ENCODE results near the gene SEMA4A. TPM values are rescaled to one million over a fixed set of nuclear protein-coding genes. Genes with fewer than 3 reads are reported as not detected.
"Not testable (repeated sequence)": the region's sequence is repeated elsewhere in the genome, so short reads cannot be mapped to it uniquely, and the experiment has no call there.

Gene SEMA4A
- polyA plus RNA-seq, 1 of the 3 experiments (the other 2 are of a cell fraction): 1.3 TPM

DNA sequence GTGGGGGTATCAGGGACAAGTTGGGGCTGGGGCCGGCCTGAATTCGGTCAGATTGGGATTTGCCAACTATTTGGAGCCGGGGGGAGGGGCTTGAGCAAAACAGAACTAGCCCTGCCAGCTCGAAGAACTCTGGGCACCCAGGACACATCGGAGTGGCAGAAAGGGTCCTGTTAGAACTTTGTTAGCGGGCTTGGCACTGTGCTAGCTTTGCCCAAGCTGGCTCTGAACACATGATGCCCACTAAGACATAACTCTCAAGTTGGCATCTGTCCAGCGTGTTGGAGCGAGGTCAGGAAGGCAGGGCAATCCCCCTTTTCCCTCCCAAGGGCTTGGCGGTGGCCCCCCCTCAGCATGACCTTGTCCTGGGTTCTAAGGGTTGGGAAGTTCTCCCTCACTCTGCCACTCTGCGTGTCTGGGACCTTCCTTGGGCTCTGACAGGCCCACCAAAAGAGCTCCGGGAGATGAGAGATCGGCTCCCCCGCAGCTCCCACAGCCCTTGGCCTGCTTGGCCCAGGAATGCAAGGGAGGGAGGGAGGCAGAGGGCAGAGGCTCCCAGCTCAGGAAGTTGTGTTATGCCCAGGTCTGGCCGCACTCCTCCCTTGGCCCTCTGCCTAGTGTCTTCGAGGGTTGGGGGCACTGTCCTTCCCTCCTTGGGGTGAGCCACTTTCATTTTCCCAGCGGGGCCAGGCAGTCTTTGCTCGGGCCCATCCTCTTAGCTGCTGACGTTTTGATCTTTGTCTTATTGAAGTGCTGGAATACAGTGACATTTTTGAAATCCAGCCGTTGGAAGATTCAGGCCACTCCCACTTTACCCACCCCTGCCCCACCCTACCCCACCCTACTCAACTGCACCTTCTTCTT is 37.6 kb upstream of the SEMA4A start:
- Histone ChIP-seq H3K4me2 (peak overlapping the region; percentile 95), H3K27ac (ENCODE audit: low read depth in 2 of 2, low read length in 1 of 2) (peak overlapping the region; percentile 80 to 100), H2AFZ (ENCODE audit: low read depth) (no peak overlapping the region), H4K20me1 (ENCODE audit: insufficient read depth) (peaks cover 62% of the 10 kb centered on the region), H3K9ac (peak overlapping the region; percentile 100), H3K4me1 (ENCODE audit: control insufficient read depth in 1 of 2, insufficient read depth in 2 of 2, low read depth in 1 of 2, low read length in 1 of 2) (peaks cover 39 to 52% of the 10 kb centered on the region in 2 experiments; a peak in 3 of 4 replicates), H3F3A (replicated peaks; ENCODE audit: insufficient read depth) (peaks cover 55% of the 10 kb centered on the region), H3K4me3 (ENCODE audit: low read depth in 2 of 2, low read length in 1 of 2) (peak overlapping the region; percentile 74 to 94), H3K36me3 (replicated peaks in 1 of 2; ENCODE audit: control insufficient read depth in 1 of 2, insufficient read depth in 2 of 2, low read length in 1 of 2) (peaks cover 0 to 43% of the 10 kb centered on the region in 2 experiments), H3K79me2 (ENCODE audit: insufficient read depth) (peaks cover 70% of the 10 kb centered on the region), H3K9me3 (no peaks in the 10 kb centered on the region), H3K27me3 (ENCODE audit: insufficient read depth) (no peaks in the 10 kb centered on the region), H3K9me2 (no peaks in the 10 kb centered on the region)
- ChIA-PET POLR2A (interaction anchor here (0.9 to 1.4 kb wide), 2 partner anchors 9 to 13 kb away, joined by 3 to 4 read pairs; no protein-coding TSS in a partner anchor), CTCF (interaction anchor here (1.0 to 40.5 kb wide), 5 partner anchors 10 to 178 kb away, joined by 3 to 1559 read pairs (median 8); partner anchors contain the start of gene MEX3A)
- DNase-seq: peak; percentile 64
- WGBS (ENCODE audit: low lambda C conversion rate): under 1% methylated on average over 19 of the region's 19 CpGs
- TF ChIP-seq NFIC (IDR thresholded peaks at IDR 0.05; ENCODE audit: borderline replicate concordance) (peak; percentile 66), NRF1 (IDR thresholded peaks at IDR 0.05; ENCODE audit: low read depth, low read length) (no peak), ELF1 (IDR thresholded peaks at IDR 0.05) (0 out of 2 replicates have a peak, but pooled peaks have one; percentile 2), RAD21 (IDR thresholded peaks at IDR 0.05; ENCODE audit: low read length) (no peak), TAF1 (IDR thresholded peaks at IDR 0.05; ENCODE audit: borderline replicate concordance, low read depth, low read length) (no peak), SMC3 (IDR thresholded peaks at IDR 0.05; ENCODE audit: low read depth, low read length) (no peak), GATA2 (CRISPR knock-in tag; IDR thresholded peaks at IDR 0.05) (no peak), RXRA (IDR thresholded peaks at IDR 0.05; ENCODE audit: borderline replicate concordance, low read depth) (peak; percentile 50; the same call in 1 of the 2 replicates), FOXM1 (IDR thresholded peaks at IDR 0.05; ENCODE audit: low read depth) (no peak), SIN3A (IDR thresholded peaks at IDR 0.05; ENCODE audit: borderline replicate concordance, low read depth, low read length) (0 out of 2 replicates have a peak, but pooled peaks have one; percentile 7), TEAD4 (IDR thresholded peaks at IDR 0.05; ENCODE audit: borderline replicate concordance, insufficient read depth) (0 out of 2 replicates have a peak, but pooled peaks have one; percentile 35), EP300 (IDR thresholded peaks at IDR 0.05; ENCODE audit: borderline replicate concordance in 1 of 2, low read depth in 1 of 2, low read length in 1 of 2) (no peak), POLR2AphosphoS5 (IDR thresholded peaks at IDR 0.05; ENCODE audit: low read depth, low read length) (peak; percentile 10; the same call in 1 of the 2 replicates), MEF2A (IDR thresholded peaks at IDR 0.05; ENCODE audit: borderline replicate concordance, low read depth) (no peak), YY1 (IDR thresholded peaks at IDR 0.05; ENCODE audit: low read depth) (no peak), GABPA (IDR thresholded peaks at IDR 0.05; ENCODE audit: low read depth) (no peak)
- TF ChIP-seq, protein P1, sequence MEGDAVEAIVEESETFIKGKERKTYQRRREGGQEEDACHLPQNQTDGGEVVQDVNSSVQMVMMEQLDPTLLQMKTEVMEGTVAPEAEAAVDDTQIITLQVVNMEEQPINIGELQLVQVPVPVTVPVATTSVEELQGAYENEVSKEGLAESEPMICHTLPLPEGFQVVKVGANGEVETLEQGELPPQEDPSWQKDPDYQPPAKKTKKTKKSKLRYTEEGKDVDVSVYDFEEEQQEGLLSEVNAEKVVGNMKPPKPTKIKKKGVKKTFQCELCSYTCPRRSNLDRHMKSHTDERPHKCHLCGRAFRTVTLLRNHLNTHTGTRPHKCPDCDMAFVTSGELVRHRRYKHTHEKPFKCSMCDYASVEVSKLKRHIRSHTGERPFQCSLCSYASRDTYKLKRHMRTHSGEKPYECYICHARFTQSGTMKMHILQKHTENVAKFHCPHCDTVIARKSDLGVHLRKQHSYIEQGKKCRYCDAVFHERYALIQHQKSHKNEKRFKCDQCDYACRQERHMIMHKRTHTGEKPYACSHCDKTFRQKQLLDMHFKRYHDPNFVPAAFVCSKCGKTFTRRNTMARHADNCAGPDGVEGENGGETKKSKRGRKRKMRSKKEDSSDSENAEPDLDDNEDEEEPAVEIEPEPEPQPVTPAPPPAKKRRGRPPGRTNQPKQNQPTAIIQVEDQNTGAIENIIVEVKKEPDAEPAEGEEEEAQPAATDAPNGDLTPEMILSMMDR (IDR thresholded peaks at IDR 0.05): no peak
- TF ChIP-seq, protein P2, sequence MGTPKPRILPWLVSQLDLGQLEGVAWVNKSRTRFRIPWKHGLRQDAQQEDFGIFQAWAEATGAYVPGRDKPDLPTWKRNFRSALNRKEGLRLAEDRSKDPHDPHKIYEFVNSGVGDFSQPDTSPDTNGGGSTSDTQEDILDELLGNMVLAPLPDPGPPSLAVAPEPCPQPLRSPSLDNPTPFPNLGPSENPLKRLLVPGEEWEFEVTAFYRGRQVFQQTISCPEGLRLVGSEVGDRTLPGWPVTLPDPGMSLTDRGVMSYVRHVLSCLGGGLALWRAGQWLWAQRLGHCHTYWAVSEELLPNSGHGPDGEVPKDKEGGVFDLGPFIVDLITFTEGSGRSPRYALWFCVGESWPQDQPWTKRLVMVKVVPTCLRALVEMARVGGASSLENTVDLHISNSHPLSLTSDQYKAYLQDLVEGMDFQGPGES (IDR thresholded peaks at IDR 0.05; ENCODE audit: low read depth, low read length): no peak
- TF ChIP-seq, protein P3, sequence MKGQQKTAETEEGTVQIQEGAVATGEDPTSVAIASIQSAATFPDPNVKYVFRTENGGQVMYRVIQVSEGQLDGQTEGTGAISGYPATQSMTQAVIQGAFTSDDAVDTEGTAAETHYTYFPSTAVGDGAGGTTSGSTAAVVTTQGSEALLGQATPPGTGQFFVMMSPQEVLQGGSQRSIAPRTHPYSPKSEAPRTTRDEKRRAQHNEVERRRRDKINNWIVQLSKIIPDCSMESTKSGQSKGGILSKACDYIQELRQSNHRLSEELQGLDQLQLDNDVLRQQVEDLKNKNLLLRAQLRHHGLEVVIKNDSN (IDR thresholded peaks at IDR 0.05; ENCODE audit: borderline replicate concordance, low read depth): no peak

DNA sequence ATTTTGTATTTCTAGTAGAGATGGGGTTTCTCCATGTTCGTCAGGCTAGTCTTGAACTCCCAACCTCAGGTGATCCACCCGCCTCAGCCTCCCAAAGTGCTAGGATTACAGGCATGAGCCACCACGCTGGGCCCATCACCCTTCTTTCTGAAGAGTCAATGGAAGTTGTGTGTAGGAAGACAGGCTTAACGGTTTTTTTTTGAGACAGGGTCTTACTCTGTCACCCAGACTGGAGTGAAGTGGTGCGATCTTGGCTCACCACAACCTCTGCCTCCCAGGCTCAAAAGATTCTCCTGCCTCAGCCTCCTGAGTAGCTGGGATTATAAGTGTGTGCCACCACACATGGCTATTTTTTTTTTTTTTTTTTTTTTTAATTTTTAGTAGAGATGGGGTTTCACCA is 36.7 kb upstream of the SEMA4A start:
- H3K9me2 ChIP-seq; DNase-seq; H2AFZ ChIP-seq (ENCODE audit: low read depth); H3K9me3 ChIP-seq; H3K27me3 ChIP-seq (ENCODE audit: insufficient read depth); POLR2A ChIA-PET: not testable (repeated sequence)
- peaks cover 49 to 57% of the 10 kb centered on the region in 2 experiments; a peak in 3 of 4 replicates for H3K4me1 ChIP-seq (ENCODE audit: control insufficient read depth in 1 of 2, insufficient read depth in 2 of 2, low read depth in 1 of 2, low read length in 1 of 2)
- CTCF ChIA-PET: interaction anchor here (12.9 to 40.5 kb wide), 2 partner anchors 13 to 21 kb away, joined by 135 to 1559 read pairs; partner anchors contain the start of gene MEX3A
- H3K4me3 ChIP-seq (ENCODE audit: low read depth in 2 of 2, low read length in 1 of 2): peak overlapping the region; percentile 74 to 94; a peak in 3 of 4 replicates
- H4K20me1 ChIP-seq (ENCODE audit: insufficient read depth): peaks cover 71% of the 10 kb centered on the region
- H3K4me2 ChIP-seq: peak overlapping the region; percentile 95
- peaks cover 80% of the 10 kb centered on the region for H3K79me2 ChIP-seq (ENCODE audit: insufficient read depth)
- H3K27ac ChIP-seq (ENCODE audit: low read depth in 2 of 2, low read length in 1 of 2): peak overlapping the region in 1 of 2 experiments; percentile 100; a peak in 3 of 4 replicates
- 57% methylated on average over 4 of the region's 5 CpGs for WGBS (ENCODE audit: low lambda C conversion rate)
- peaks cover 0 to 44% of the 10 kb centered on the region in 2 experiments for H3K36me3 ChIP-seq (replicated peaks in 1 of 2; ENCODE audit: control insufficient read depth in 1 of 2, insufficient read depth in 2 of 2, low read length in 1 of 2)
- peak overlapping the region; percentile 100 for H3K9ac ChIP-seq
- peaks cover 63% of the 10 kb centered on the region for H3F3A ChIP-seq (replicated peaks; ENCODE audit: insufficient read depth)
